Measurements from ENCODE around the gene NFASC.

DNA sequence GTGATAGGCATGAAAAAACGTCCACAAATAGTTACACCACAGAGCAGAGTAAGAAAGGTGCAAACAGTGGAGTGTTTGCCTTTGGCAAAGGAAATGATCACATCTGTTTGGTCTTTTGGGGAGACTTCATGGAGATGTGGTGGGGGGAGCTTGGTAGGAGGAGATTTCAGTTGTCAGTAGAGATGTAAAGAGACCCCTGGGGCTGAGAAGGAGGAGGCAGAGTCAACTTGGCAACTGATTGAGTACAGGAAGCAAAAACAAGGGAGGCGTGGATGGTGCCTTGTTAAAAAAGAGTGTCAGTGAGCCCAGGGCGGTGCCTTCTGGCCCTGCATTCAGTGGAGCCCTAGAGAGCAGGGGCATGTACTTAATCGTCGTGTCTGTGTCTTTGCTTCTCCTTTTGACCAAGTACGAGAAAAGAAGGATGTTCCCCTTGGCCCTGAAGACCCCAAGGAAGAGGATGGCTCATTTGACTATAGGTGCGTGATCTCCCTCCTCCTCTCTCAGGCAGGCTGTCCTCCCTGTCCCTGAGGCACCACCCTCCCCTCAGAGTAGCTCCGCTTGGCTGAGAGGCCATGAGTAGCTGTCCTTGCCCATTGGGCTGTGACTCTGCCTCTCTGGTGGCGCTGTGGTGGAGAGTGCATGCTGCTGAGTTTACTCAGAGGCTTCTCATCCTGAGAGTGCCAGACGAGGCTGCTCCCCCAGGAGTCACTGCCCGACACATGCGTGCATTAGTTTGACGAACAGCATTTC is 141.9 kb downstream of the NFASC start:
- TF ChIP-seq POLR2A (IDR thresholded peaks at IDR 0.05), result no peak
- TF ChIP-seq, protein P1, sequence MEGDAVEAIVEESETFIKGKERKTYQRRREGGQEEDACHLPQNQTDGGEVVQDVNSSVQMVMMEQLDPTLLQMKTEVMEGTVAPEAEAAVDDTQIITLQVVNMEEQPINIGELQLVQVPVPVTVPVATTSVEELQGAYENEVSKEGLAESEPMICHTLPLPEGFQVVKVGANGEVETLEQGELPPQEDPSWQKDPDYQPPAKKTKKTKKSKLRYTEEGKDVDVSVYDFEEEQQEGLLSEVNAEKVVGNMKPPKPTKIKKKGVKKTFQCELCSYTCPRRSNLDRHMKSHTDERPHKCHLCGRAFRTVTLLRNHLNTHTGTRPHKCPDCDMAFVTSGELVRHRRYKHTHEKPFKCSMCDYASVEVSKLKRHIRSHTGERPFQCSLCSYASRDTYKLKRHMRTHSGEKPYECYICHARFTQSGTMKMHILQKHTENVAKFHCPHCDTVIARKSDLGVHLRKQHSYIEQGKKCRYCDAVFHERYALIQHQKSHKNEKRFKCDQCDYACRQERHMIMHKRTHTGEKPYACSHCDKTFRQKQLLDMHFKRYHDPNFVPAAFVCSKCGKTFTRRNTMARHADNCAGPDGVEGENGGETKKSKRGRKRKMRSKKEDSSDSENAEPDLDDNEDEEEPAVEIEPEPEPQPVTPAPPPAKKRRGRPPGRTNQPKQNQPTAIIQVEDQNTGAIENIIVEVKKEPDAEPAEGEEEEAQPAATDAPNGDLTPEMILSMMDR (IDR thresholded peaks at IDR 0.05), result no peak
- TF ChIP-seq EP300 (IDR thresholded peaks at IDR 0.05), result no peak

Measured in sigmoid colon (tissue), 4 donors.